Common myeloid progenitor, CD34-positive (primary cell): Measurements from ENCODE around the gene TNFRSF1A.

Experiments
- CTCF ChIA-PET: fragments of 350-600 bp; sonication (Branson Sonifier 250); formaldehyde crosslinking; loops from one replicate; lab custom pipeline; 2021; ENCODE audit warnings: antibody characterized with exemption; lab: Charles Lee
- POLR2A ChIA-PET: fragments of 350-600 bp; sonication (Branson Sonifier 250); formaldehyde crosslinking; loops from one replicate; lab custom pipeline; 2021; ENCODE audit warnings: antibody characterized with exemption; lab: Charles Lee
- DNase-seq, 3 donors: peaks; one replicate each; pipeline versions ENCODE4 v3.0.0 to v3.0.0-alpha.2; 2013
- H3K27ac ChIP-seq, 2 experiments: 1 replicate in 1 of 2; 2 replicates in 1 of 2; pipeline ENCODE4 v1.7.0; 2013; ENCODE audit warnings: inconsistent platforms in 2 of 2, low read length in 2 of 2, mild to moderate bottlenecking in 2 of 2, low read depth in 1 of 2, moderate library complexity in 1 of 2; ENCODE audit not compliant: severe bottlenecking in 2 of 2, insufficient read depth in 1 of 2, poor library complexity in 1 of 2
- H3K27me3 ChIP-seq, 5 experiments: replicated peaks in 2 of 5; 1 replicate in 3 of 5; 2 replicates in 2 of 5; pipeline versions ENCODE4 v1.6.1 to v1.7.0; 2013; ENCODE audit warnings: low read length in 4 of 5, mild to moderate bottlenecking in 2 of 5, moderate library complexity in 2 of 5, inconsistent platforms in 1 of 5; ENCODE audit not compliant: insufficient read depth in 5 of 5, control insufficient read depth in 4 of 5
- H3K36me3 ChIP-seq, 4 experiments: 1 replicate in 2 of 4; 2 replicates in 2 of 4; pipeline versions ENCODE4 v1.6.1 to v1.7.0; 2013; ENCODE audit warnings: low read length in 3 of 4, control low read depth in 1 of 4, mild to moderate bottlenecking in 1 of 4; ENCODE audit not compliant: control insufficient read depth in 4 of 4, insufficient read depth in 4 of 4
- H3K4me1 ChIP-seq, 4 experiments: 1 replicate in 3 of 4; 2 replicates in 1 of 4; pipeline versions ENCODE4 v1.6.1 to v1.7.1; 2013; ENCODE audit warnings: low read length in 3 of 4, mild to moderate bottlenecking in 3 of 4, control low read depth in 1 of 4, inconsistent platforms in 1 of 4, moderate library complexity in 1 of 4; ENCODE audit not compliant: control insufficient read depth in 4 of 4, insufficient read depth in 4 of 4; ENCODE audit errors: control extremely low read depth in 1 of 4
- H3K4me3 ChIP-seq, 7 experiments: 1 replicate in 4 of 7; 2 replicates in 3 of 7; pipeline versions ENCODE4 v1.5.1 to v1.7.0; 2013; ENCODE audit warnings: mild to moderate bottlenecking in 7 of 7, low read length in 6 of 7, moderate library complexity in 6 of 7, inconsistent platforms in 2 of 7, low read depth in 2 of 7, control low read depth in 1 of 7; ENCODE audit not compliant: insufficient read depth in 4 of 7, control insufficient read depth in 1 of 7; ENCODE audit errors: extremely low read depth in 1 of 7
- H3K9me3 ChIP-seq, 5 experiments: 1 replicate in 4 of 5; 2 replicates in 1 of 5; pipeline versions ENCODE4 v1.6.1 to v1.7.1; 2013; ENCODE audit warnings: low read length in 4 of 5, mild to moderate bottlenecking in 2 of 5, inconsistent platforms in 1 of 5, low read depth in 1 of 5, moderate library complexity in 1 of 5; ENCODE audit not compliant: control insufficient read depth in 4 of 5, insufficient read depth in 2 of 5; ENCODE audit errors: control extremely low read depth in 1 of 5
- WGBS: methylation state at CpG from one replicate; pipeline ENCODE4 v1.1.5; 2013; ENCODE audit not compliant: insufficient coverage; 5-methylcytosine and 5-hydroxymethylcytosine counted together

TNFRSF1A gene

GRCh38 chr12:6358881-6359280 lies 17.0 kb upstream of the TNFRSF1A start:
- no peak overlapping the region for H3K27ac ChIP-seq
- peaks cover 0 to 29% (median 9%) of the 10 kb centered on the region in 4 experiments for H3K4me1 ChIP-seq
- H3K27me3 ChIP-seq: no peaks in the 10 kb centered on the region
- ChIA-PET POLR2A (interaction anchor here (0.7 kb wide), 1 partner anchor 406 kb away, joined by 3 read pairs; no protein-coding TSS in a partner anchor), CTCF (interaction anchor here (1.1 to 2.5 kb wide), 5 partner anchors 12 to 24 kb away, joined by 4 to 11 read pairs (median 6); no protein-coding TSS in a partner anchor)
- no peak overlapping the region for H3K4me3 ChIP-seq
- H3K36me3 ChIP-seq: no peaks in the 10 kb centered on the region
- WGBS: no CpG with 5 or more reads among the region's 1 CpG
- DNase-seq: peak in 2 of 3 donors; percentile 48 to 53
- H3K9me3 ChIP-seq: no peaks in the 10 kb centered on the region

GRCh38 chr12:6356374-6356820 lies 14.5 kb upstream of the TNFRSF1A start:
- WGBS: 90% methylated on average over 5 of the region's 5 CpGs
- no peak for DNase-seq
- Histone ChIP-seq H3K36me3 (no peaks in the 10 kb centered on the region), H3K27ac (no peak overlapping the region), H3K9me3 (no peaks in the 10 kb centered on the region), H3K4me1 (peaks cover 0 to 42% (median 11%) of the 10 kb centered on the region in 4 experiments), H3K4me3 (no peak overlapping the region), H3K27me3 (no peaks in the 10 kb centered on the region)
- ChIA-PET POLR2A (no interaction called here), CTCF (interaction anchor here (1.1 to 2.3 kb wide), 7 partner anchors 10 to 61 kb away, joined by 3 to 9 read pairs (median 5); partner anchors contain the start of gene SCNN1A)

DNA sequence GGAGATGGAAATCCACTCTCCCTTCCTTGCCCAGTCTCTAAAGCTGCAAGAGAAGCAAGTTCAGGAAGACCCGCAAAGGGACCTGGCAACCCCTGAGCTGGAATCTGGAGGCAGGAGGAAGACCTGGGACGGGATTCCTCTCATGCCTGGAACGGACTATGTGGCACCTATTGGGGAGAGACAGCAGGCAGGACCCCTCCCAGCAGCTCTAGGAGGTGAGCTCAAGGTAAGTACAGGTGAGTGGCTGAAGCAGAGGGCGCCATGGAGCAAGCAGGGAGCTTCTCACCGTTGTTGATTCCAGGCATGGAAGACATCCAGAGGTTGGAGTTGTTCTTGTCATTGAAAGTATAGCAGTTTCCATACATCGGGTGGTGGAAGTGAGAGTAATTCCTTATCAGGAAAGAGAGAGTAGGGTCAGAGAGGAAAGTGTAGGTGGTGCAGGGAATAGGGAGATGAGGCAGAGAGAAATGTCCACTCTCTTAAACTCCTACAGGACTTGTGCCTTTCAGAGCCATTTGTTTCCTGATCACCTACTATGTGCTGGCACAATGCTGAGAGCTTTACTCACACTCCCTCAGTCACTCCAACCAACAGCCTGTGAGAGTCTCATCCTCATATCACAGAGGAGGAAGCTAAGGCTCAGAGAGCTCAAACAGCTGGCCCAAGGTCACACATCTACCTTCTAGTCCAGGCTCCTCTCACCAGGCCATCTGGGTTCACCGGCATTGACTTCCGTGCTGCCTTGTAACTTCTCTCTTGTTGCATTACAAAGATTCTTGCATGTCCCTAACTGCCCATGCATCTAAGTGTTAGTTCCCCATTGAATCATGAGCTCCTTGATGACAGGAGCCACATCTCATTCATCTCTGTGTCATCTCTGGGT lies 13.9 kb upstream of the TNFRSF1A start:
- H3K27me3 ChIP-seq: no peaks in the 10 kb centered on the region
- ChIA-PET POLR2A (interaction anchor here (0.6 to 1.0 kb wide), 2 partner anchors 20 to 179 kb away, joined by 3 to 4 read pairs; no protein-coding TSS in a partner anchor), CTCF (interaction anchor here (1.2 to 2.3 kb wide), 5 partner anchors 10 to 60 kb away, joined by 3 to 9 read pairs (median 5); no protein-coding TSS in a partner anchor)
- peaks cover 0 to 46% (median 11%) of the 10 kb centered on the region in 4 experiments for H3K4me1 ChIP-seq
- no peaks in the 10 kb centered on the region for H3K36me3 ChIP-seq
- no peaks in the 10 kb centered on the region for H3K9me3 ChIP-seq
- WGBS: 90% methylated on average over 8 of the region's 8 CpGs
- no peak overlapping the region for H3K4me3 ChIP-seq
- H3K27ac ChIP-seq: no peak overlapping the region
- no peak for DNase-seq

DNA sequence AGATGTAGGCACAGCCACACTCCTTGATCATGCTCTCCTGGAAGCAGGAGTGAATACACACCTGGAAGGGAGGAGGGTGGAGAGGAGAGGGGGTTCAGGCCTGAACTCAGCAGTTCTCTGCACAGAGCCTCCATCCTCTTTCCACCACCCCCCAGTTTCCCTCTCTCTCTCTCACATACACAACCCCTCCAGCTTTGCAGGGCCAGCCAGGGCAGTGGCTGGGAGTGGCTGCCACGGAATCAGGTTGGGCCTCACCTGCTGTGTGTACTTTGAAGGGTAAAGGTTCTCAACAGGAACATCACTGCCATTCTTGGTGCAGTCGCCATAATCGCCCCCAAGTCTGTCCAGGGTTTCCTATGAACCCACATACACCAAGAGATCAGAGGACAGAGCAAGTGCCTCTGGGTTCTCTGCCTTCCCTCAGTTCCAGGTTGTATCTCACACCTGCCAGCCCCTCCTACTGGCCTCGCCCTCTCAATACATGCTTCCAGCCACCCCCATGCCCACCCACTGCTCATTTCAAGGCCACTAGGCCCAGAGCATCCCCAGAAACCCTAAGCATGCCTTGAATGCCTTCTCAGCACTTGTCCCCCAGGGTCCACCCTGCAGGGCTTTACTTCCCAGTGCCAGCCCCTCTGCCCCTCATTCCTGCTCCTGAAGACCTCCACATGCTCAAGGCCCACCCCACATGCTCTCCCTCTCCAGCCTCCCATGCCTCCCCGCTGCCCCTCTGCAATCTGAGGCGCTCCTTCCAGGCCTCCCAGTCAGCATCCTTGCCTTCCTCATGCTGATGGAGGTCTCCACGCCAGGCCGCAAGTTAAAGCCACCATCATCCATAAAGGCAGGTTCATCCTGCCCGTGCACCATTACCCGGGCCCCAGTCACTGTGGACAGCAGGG lies 12.9 kb upstream of the TNFRSF1A start:
- ChIA-PET CTCF (interaction anchor here (1.9 kb wide), 1 partner anchor 9 kb away, joined by 6 read pairs; no protein-coding TSS in a partner anchor), POLR2A (interaction anchor here (1.0 kb wide), 1 partner anchor 19 kb away, joined by 3 read pairs; no protein-coding TSS in a partner anchor)
- 93% methylated on average over 9 of the region's 10 CpGs for WGBS
- H3K4me3 ChIP-seq: no peak overlapping the region
- no peak for DNase-seq
- H3K36me3 ChIP-seq: no peaks in the 10 kb centered on the region
- H3K27ac ChIP-seq: no peak overlapping the region
- H3K27me3 ChIP-seq: no peaks in the 10 kb centered on the region
- H3K4me1 ChIP-seq: peaks cover 0 to 40% (median 9%) of the 10 kb centered on the region in 4 experiments
- H3K9me3 ChIP-seq: no peaks in the 10 kb centered on the region

DNA sequence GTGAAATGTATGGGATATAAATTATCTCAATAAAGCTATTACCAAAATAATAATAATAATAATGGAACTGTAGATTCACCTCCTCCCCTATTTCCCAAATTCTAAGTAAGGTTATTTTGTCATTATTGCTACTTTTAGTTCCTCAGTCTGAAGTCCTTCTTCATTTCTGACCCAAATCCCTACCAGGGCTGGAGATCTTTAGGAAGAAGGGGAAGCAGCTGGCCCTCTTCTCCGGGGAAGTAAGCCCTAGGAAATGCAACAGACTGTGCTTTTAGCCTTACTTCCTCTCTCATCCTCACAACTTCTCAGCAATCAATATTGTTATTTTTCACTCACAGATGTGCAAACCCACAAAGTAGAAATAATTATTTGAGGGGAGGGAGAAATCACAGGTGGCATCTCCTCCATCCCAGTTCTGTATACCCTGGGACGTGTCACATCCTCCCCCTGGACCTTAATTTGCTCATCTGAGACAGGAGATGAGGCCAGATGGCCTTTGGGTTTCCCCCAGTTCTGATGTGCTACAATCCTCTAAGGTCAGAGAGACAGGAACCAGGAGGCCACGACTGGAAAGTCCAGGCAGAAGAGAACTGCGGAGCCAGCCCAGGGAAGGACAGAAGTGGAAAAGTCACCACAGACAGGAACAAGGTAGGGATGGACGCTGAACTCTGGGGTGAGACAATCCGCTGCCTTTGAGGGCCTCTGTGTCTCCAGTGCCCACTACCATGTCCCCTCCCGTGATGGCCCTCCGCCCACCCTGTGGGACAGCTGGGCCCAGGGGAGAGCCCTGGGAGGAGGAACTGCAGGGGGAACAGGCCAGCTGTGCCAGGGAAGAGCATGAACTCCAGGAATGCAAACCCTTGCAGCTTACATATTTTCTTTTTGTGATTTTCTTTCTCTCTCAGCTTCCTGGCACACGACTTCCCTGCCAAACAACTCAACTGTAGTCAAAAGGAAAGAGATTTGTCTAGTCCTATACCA lies 10.6 kb upstream of the TNFRSF1A start:
- no peaks in the 10 kb centered on the region for H3K9me3 ChIP-seq
- no peak overlapping the region for H3K27ac ChIP-seq
- H3K4me1 ChIP-seq: peaks cover 0 to 42% (median 22%) of the 10 kb centered on the region in 4 experiments
- ChIA-PET CTCF (interaction anchor here (0.9 to 2.2 kb wide), 7 partner anchors 8 to 108 kb away, joined by 3 to 8 read pairs (median 4); no protein-coding TSS in a partner anchor), POLR2A (interaction anchor here (1.1 kb wide), 1 partner anchor 183 kb away, joined by 3 read pairs; no protein-coding TSS in a partner anchor)
- H3K4me3 ChIP-seq: no peak overlapping the region
- no peaks in the 10 kb centered on the region for H3K36me3 ChIP-seq
- no peak for DNase-seq
- no peaks in the 10 kb centered on the region for H3K27me3 ChIP-seq
- WGBS: 80% methylated on average over 6 of the region's 9 CpGs

GRCh38 chr12:6351622-6352021 lies 9.7 kb upstream of the TNFRSF1A start:
- Histone ChIP-seq H3K4me3 (no peak overlapping the region), H3K9me3 (no peaks in the 10 kb centered on the region), H3K27me3 (no peaks in the 10 kb centered on the region), H3K4me1 (peaks cover 0 to 50% (median 31%) of the 10 kb centered on the region in 4 experiments), H3K36me3 (no peaks in the 10 kb centered on the region), H3K27ac (no peak overlapping the region)
- DNase-seq: no peak
- ChIA-PET CTCF (interaction anchor here (0.9 to 2.2 kb wide), 6 partner anchors 8 to 109 kb away, joined by 3 to 8 read pairs (median 4); no protein-coding TSS in a partner anchor), POLR2A (no interaction called here)
- 78% methylated on average over 4 of the region's 5 CpGs for WGBS
